ENCODE measurements around the gene SERGEF. TPM values are rescaled to one million over a fixed set of nuclear protein-coding genes. Genes with fewer than 3 reads are reported as not detected.
"Not testable (repeated sequence)": the region's sequence is repeated elsewhere in the genome, so short reads cannot be mapped to it uniquely, and the experiment has no call there.

The SERGEF gene
- total and polyA plus RNA-seq, 2 of the 13 experiments (the other 11 are each of a cell fraction or from before 2014, with no cell fraction given) = 54.5 to 114 TPM

GRCh38 chr11:17873586-17873985 lies 139.3 kb downstream of the SERGEF start:
- in situ Hi-C loops (cut with HindIII; ENCODE audit: extremely low pct_ligation_motif_present, low pct_unique_long_range_greater_than_20kb) (no loop called here), intact Hi-C loops (cut with micrococcal nuclease; ENCODE audit: unreplicated experiment) (no loop called here)
- Histone ChIP-seq H2AFZ (ENCODE audit: low read length) (no peak overlapping the region), H3K36me3 (replicated peaks in 1 of 2; ENCODE audit: control insufficient read depth in 1 of 2, insufficient read depth in 2 of 2, low read length in 2 of 2) (peaks cover 7 to 48% of the 10 kb centered on the region in 2 experiments), H3K9ac (ENCODE audit: insufficient read depth, low read depth, low read length) (no peak overlapping the region), H3K4me3 (replicated peaks in 1 of 3; ENCODE audit: insufficient read depth in 1 of 3, low read depth in 2 of 3, low read length in 3 of 3) (no peak overlapping the region), H4K20me1 (ENCODE audit: insufficient read depth, low read length) (no peaks in the 10 kb centered on the region), H3K79me2 (ENCODE audit: insufficient read depth, low read length) (no peaks in the 10 kb centered on the region), H3K4me1 (ENCODE audit: insufficient read depth, low read length) (no peaks in the 10 kb centered on the region), H3K4me2 (ENCODE audit: low read depth, low read length) (no peak overlapping the region), H3K27me3 (ENCODE audit: control insufficient read depth in 1 of 2, insufficient read depth in 2 of 2, low read length in 2 of 2) (no peaks in the 10 kb centered on the region), H3K9me3 (ENCODE audit: low read length) (no peaks in the 10 kb centered on the region), H3K27ac (ENCODE audit: extremely low read length, insufficient read depth, low read length) (no peak overlapping the region)
- no TSS peak for BruUV-seq (replicated peaks)
- 94% methylated on average over 2 of the region's 2 CpGs for WGBS (ENCODE audit: low lambda C conversion rate)
- no peak for FAIRE-seq
- TF ChIP-seq ZNF792 (CRISPR knock-in tag; IDR thresholded peaks at IDR 0.05) = no peak
- TF ChIP-seq, protein P1, sequence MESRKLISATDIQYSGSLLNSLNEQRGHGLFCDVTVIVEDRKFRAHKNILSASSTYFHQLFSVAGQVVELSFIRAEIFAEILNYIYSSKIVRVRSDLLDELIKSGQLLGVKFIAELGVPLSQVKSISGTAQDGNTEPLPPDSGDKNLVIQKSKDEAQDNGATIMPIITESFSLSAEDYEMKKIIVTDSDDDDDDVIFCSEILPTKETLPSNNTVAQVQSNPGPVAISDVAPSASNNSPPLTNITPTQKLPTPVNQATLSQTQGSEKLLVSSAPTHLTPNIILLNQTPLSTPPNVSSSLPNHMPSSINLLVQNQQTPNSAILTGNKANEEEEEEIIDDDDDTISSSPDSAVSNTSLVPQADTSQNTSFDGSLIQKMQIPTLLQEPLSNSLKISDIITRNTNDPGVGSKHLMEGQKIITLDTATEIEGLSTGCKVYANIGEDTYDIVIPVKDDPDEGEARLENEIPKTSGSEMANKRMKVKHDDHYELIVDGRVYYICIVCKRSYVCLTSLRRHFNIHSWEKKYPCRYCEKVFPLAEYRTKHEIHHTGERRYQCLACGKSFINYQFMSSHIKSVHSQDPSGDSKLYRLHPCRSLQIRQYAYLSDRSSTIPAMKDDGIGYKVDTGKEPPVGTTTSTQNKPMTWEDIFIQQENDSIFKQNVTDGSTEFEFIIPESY (CRISPR knock-in tag; IDR thresholded peaks at IDR 0.05) = no peak
- TF ChIP-seq AGO2 (optimal IDR thresholded peaks at IDR 0.05; ENCODE audit: low read depth, low read length) = no peak
- no peak for TF ChIP-seq PAF1 (CRISPR knock-in tag; IDR thresholded peaks at IDR 0.05)
- TF ChIP-seq TMF1 (CRISPR knock-in tag; IDR thresholded peaks at IDR 0.05; ENCODE audit: low read depth) = no peak
- TF ChIP-seq MIER2 (CRISPR knock-in tag; IDR thresholded peaks at IDR 0.05) = no peak
- ChIA-PET CTCF (ENCODE audit: low intra/inter-chr PET ratio, low total read pairs) (no interaction called here), POLR2A (no interaction called here)
- no peak for DNase-seq (ENCODE audit: low spot score)
- ATAC-seq = no peak

DNA sequence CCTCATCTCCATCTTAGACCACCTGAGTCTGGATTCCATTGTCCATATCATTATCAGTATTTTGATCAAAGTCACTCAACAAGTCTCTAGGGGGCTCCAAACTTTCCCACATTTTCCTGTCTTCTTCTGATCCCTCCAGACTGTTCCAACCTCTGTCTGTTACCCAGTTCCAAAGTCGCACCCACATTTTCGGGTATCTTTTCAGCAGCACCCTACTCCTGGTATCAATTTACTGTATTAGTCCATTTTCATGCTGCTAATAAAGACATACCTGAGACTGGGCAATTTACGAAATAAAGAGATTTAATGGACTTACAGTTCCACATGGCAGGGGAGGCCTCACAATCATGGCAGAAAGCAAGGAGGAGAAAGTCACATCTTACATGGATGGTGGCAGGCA lies 144.4 kb downstream of the SERGEF start:
- H3K4me3 ChIP-seq (replicated peaks in 1 of 3; ENCODE audit: insufficient read depth in 1 of 3, low read depth in 2 of 3, low read length in 3 of 3); H3K4me1 ChIP-seq (ENCODE audit: insufficient read depth, low read length); H3K9me3 ChIP-seq (ENCODE audit: low read length); H3K27me3 ChIP-seq (ENCODE audit: control insufficient read depth in 1 of 2, insufficient read depth in 2 of 2, low read length in 2 of 2); POLR2A ChIA-PET; H3K9ac ChIP-seq (ENCODE audit: insufficient read depth, low read depth, low read length); H4K20me1 ChIP-seq (ENCODE audit: insufficient read depth, low read length); BruUV-seq (replicated peaks); CTCF ChIA-PET (ENCODE audit: low intra/inter-chr PET ratio, low total read pairs); in situ Hi-C loops (cut with HindIII; ENCODE audit: extremely low pct_ligation_motif_present, low pct_unique_long_range_greater_than_20kb); H2AFZ ChIP-seq (ENCODE audit: low read length); ATAC-seq; DNase-seq (ENCODE audit: low spot score); H3K79me2 ChIP-seq (ENCODE audit: insufficient read depth, low read length); intact Hi-C loops (cut with micrococcal nuclease; ENCODE audit: unreplicated experiment); FAIRE-seq; H3K4me2 ChIP-seq (ENCODE audit: low read depth, low read length); H3K27ac ChIP-seq (ENCODE audit: extremely low read length, insufficient read depth, low read length): not testable (repeated sequence)
- 97% methylated on average over 3 of the region's 3 CpGs for WGBS (ENCODE audit: low lambda C conversion rate)
- peaks cover under 1 to 24% of the 10 kb centered on the region in 2 experiments; a peak in 4 of 5 replicates for H3K36me3 ChIP-seq (replicated peaks in 1 of 2; ENCODE audit: control insufficient read depth in 1 of 2, insufficient read depth in 2 of 2, low read length in 2 of 2)
